DMS153 treated with DMSO at 0.1 percent for 48 hours (cell line): ENCODE data around the gene GLIS2.

Experiments used
- DNase-seq: peaks from one replicate; lab custom pipeline; 2025; ENCODE audit not compliant: unreplicated experiment; lab: John Stamatoyannopoulos, UW

The GLIS2 gene

GRCh38 chr16:4315186-4316107 is at the start of gene GLIS2:
Gene GLIS2 (plus strand): TSS chr16:4316067. CDS start chr16:4332281, 16,214 bp downstream.
- no peak for DNase-seq

GRCh38 chr16:4266372-4266771 is 49.5 kb upstream of the GLIS2 start:
- DNase-seq, result no peak

GRCh38 chr16:4270091-4270490 is 45.8 kb upstream of the GLIS2 start:
- DNase-seq, result no peak

GRCh38 chr16:4270595-4270994 is 45.3 kb upstream of the GLIS2 start:
- no peak for DNase-seq

- peak; percentile 84 for DNase-seq
These were observed 44.4 kb upstream of the GLIS2 start for GRCh38 chr16:4271176-4272113.

GRCh38 chr16:4272114-4272956 is 43.5 kb upstream of the GLIS2 start:
- DNase-seq, result no peak

- DNase-seq, result no peak
These were observed 42.0 kb upstream of the GLIS2 start for GRCh38 chr16:4273858-4274311.

GRCh38 chr16:4275861-4276260 is 40.0 kb upstream of the GLIS2 start:
- DNase-seq, result no peak

- DNase-seq, result no peak
These were observed 37.8 kb upstream of the GLIS2 start for GRCh38 chr16:4277987-4278513.

- DNase-seq, result no peak
These were observed 35.2 kb upstream of the GLIS2 start for GRCh38 chr16:4280625-4281024.

GRCh38 chr16:4283441-4283840 is 32.4 kb upstream of the GLIS2 start:
- no peak for DNase-seq

- DNase-seq, result no peak
These were observed 31.9 kb upstream of the GLIS2 start for GRCh38 chr16:4283939-4284338.

- no peak for DNase-seq
These were observed 30.7 kb upstream of the GLIS2 start for GRCh38 chr16:4285167-4285566.

- peak; percentile 56 for DNase-seq
These were observed 27.5 kb upstream of the GLIS2 start for GRCh38 chr16:4288148-4288921.

GRCh38 chr16:4290236-4290830 is 25.5 kb upstream of the GLIS2 start:
- no peak for DNase-seq

- no peak for DNase-seq
These were observed 24.2 kb upstream of the GLIS2 start for GRCh38 chr16:4291699-4292098.

- no peak for DNase-seq
These were observed 22.6 kb upstream of the GLIS2 start for GRCh38 chr16:4293181-4293716.

GRCh38 chr16:4293822-4294457 is 21.9 kb upstream of the GLIS2 start:
- DNase-seq, result peak; percentile 72

- no peak for DNase-seq
These were observed 20.3 kb upstream of the GLIS2 start for GRCh38 chr16:4295581-4295980.
